ENCODE data around the gene PAM16.

DNA sequence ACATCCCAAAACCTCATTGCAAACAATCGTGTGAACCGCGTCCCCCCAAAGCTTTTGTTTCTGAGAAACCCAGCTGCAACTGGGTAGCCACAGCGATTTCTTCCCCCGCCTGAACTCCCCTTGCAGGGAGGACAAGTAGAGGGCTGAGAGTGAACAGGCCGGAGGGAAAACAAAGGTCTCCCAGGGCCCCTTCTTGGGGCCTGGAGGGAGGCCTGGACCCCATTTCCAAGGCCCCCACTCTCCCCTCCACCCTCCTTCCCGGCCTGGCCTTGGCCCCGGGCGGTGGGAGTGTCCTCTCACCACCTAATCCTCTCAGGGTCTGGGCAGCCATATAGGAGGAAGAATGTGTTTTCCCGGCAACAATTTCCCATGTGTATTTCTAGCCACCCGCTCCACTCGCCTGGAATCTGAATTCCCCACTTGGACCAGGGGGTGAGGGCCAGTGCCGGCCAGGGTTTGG, 32.6 kb downstream of the PAM16 start:
- TF ChIP-seq, protein P1, sequence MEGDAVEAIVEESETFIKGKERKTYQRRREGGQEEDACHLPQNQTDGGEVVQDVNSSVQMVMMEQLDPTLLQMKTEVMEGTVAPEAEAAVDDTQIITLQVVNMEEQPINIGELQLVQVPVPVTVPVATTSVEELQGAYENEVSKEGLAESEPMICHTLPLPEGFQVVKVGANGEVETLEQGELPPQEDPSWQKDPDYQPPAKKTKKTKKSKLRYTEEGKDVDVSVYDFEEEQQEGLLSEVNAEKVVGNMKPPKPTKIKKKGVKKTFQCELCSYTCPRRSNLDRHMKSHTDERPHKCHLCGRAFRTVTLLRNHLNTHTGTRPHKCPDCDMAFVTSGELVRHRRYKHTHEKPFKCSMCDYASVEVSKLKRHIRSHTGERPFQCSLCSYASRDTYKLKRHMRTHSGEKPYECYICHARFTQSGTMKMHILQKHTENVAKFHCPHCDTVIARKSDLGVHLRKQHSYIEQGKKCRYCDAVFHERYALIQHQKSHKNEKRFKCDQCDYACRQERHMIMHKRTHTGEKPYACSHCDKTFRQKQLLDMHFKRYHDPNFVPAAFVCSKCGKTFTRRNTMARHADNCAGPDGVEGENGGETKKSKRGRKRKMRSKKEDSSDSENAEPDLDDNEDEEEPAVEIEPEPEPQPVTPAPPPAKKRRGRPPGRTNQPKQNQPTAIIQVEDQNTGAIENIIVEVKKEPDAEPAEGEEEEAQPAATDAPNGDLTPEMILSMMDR (tag by site-specific recombination; IDR thresholded peaks at IDR 0.05): no peak
- TF ChIP-seq ZNF416 (tag by site-specific recombination; IDR thresholded peaks at IDR 0.05): no peak
- no peak for TF ChIP-seq ZNF776 (tag by site-specific recombination; IDR thresholded peaks at IDR 0.05; ENCODE audit: borderline replicate concordance)
- TF ChIP-seq ZNF311 (tag by site-specific recombination; IDR thresholded peaks at IDR 0.05; ENCODE audit: borderline replicate concordance): no peak
- TF ChIP-seq, protein P2, sequence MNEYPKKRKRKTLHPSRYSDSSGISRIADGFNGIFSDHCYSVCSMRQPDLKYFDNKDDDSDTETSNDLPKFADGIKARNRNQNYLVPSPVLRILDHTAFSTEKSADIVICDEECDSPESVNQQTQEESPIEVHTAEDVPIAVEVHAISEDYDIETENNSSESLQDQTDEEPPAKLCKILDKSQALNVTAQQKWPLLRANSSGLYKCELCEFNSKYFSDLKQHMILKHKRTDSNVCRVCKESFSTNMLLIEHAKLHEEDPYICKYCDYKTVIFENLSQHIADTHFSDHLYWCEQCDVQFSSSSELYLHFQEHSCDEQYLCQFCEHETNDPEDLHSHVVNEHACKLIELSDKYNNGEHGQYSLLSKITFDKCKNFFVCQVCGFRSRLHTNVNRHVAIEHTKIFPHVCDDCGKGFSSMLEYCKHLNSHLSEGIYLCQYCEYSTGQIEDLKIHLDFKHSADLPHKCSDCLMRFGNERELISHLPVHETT (tag by site-specific recombination; IDR thresholded peaks at IDR 0.05): no peak
- TF ChIP-seq, protein P3, sequence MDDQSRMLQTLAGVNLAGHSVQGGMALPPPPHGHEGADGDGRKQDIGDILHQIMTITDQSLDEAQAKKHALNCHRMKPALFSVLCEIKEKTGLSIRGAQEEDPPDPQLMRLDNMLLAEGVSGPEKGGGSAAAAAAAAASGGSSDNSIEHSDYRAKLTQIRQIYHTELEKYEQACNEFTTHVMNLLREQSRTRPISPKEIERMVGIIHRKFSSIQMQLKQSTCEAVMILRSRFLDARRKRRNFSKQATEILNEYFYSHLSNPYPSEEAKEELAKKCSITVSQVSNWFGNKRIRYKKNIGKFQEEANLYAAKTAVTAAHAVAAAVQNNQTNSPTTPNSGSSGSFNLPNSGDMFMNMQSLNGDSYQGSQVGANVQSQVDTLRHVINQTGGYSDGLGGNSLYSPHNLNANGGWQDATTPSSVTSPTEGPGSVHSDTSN (CRISPR knock-in tag; IDR thresholded peaks at IDR 0.05): no peak
- TF ChIP-seq ZNF121 (tag by site-specific recombination; IDR thresholded peaks at IDR 0.05): no peak
